ENCODE measurements around the gene ALKBH4.
"Not testable (repeated sequence)": the region's sequence is repeated elsewhere in the genome, so short reads cannot be mapped to it uniquely, and the experiment has no call there.

Gene ALKBH4

DNA sequence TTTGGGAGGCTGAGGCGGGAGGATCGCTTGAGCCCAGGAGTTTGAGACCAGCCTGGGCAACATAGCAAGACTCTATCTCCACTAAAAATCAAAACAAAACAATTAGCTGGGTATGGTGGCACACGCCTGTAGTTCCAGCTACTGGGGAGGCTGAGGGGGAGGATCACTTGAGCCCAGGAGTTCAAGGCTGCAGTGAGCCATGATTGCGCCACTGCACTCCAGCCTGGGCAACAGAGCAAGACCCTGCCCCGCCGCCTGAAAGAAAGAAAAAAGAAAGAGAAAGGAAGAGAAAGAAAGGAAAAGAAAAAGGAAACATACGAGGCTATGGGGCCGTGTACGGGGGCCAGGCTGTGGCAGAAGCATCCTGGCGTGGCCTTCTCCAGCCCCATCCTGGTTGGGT, 9.7 kb downstream of the ALKBH4 start:
- DNase-seq (ENCODE audit: low read depth), result not testable (repeated sequence)

DNA sequence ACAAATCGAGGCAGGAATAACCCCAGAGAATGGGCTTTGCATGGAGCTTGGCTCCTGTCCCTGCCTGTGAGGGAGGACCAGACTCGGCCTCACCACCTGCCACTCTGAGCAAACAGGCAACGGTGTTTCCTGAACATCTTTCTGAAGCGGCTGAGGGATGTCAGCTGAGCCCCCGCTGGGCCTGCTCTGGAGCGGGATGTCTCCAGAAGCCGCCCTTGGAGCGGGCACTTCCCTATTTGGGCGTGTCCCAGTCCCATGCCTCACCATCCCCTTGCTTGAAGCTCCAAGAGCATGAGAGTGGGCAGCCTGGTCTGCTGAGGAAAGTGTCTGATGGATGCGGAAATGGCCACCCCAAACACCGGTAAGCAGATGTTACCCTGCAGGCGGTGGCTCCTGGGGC, 10.2 kb downstream of the ALKBH4 start:
- no peak for DNase-seq (ENCODE audit: low read depth)

DNA sequence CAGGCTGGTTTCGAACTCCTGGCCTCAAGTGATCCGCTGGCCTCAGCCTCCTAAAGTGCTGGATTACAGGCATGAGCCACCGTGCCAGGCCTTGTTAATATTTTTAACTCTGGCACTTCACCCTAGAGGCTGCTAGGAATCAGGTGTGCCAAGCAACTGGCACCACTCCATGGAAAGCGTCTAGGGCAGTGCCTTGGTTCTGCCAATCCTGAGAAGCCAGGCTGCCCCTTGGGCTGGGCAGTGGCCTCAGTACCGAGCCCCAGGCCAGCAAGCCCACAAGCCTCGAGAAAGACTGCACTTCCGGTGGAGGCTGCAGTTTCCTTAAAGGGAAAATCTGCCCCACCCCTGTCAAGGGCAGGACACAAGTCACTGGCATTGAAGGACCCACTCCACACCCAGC, 11.3 kb downstream of the ALKBH4 start:
- no peak for DNase-seq (ENCODE audit: low read depth)

DNA sequence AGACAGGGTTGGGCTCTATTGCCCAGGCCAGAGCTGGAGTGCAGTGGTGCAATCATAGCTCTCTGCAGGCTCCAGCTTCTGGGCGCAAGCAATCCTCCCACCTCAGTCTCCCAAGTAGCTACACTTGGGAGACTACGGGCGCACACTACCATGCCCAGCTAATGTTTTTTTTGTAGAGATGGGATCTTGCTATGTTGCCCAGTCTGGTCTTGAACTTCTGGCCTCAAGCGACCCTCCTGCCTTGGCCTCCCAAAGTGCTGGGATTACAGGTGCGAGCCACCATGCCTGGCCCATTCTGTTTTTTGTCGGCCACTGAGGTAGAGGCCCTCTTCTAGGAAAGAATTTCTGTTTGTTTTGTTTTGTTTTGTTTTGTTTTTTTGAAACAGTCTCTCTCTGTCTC, 12.2 kb downstream of the ALKBH4 start:
- no peak for DNase-seq (ENCODE audit: low read depth)

DNA sequence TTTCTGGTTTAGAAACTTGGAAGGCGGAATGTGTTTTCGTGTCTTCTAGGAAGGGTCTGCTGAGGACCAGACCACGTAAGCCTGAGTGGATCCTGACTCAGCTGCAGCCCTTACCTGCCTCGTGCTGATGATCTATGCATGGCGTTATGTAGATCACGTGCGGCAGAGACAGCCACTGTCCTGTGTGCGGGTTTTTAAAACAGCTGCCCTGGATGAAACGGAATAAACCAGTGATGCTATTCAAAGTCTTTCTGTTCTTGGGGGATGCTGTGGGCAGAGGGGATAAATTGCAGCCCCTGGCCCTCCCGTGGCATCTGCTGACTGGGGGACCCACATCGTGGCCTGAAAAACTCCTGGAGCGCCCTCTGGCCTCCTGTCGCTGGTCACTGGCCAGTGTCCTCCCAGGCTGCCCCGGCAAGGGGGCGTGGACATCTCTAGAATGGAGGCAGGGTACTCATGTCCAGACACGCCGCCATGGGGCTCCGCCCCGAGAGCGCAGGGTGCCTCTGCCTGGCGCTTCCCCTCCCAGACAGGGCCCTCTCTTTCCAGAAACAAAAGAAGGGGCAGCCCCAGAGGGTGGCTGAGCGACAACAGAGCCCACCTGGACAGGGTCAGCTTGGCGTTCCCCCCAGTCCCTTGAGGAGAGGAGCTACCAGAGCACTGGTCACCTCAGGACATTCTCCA, 13.2 kb downstream of the ALKBH4 start:
- no peak for DNase-seq (ENCODE audit: low read depth)

DNA sequence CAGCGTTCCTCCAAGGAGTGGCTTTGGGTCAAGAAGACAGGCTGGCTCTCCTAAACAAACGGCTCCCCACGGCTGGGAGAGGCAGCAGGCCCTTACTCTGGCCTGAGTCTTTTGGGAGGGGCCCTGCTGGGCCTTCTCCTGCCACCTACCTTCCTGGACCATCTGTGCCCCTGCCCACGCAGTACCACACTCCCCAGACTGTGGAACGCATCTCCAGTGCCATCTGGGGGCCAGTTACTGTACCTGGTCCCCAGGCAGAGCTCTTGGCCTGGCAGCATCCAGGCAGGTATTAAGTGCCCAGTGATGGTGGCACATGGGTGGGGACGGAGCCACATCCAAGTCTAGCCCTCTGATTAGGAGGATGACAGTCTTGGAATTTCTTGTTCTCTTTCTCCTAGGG, 14.4 kb downstream of the ALKBH4 start:
- DNase-seq (ENCODE audit: low read depth), result no peak

DNA sequence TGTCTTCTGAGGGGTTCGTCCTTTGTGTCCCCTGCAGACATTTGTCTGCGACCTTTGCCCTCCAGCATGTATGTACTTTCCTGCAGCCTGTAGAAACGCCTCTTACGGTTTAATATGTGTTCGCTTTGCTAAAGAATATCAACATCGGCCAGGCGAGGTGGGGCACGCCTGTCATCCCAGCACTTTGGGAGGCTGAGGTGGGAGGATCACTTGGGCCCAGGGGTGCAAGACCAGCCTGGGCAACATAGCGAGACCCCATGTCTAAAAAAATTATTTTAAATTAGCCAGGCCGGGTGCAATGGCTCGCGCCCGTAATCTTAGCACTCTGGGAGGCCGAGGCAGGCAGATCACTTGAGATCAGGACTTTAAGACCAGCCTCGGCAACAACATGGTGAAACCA, 15.5 kb downstream of the ALKBH4 start:
- no peak for DNase-seq (ENCODE audit: low read depth)

DNA sequence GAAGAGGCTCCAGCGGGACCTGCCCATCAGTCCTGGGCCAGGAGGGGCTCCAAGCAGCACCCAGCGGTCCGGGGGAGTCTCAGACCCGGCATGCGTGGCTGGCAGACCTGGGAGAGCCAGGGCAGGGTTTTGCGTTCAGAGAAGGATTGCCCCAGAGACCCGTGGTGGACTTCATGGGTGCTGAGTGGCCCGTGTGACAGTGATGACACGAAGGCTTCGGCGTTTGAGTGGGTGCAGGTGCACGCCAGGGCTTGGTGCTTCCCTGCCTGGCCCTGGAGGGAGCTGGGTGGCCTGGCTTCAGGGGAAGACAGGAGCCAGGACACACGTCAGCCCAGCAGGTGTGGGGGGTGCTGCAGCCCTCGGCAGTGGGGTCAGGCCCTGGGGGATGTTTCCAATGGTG, 17.4 kb downstream of the ALKBH4 start:
- DNase-seq (ENCODE audit: low read depth), result no peak

DNA sequence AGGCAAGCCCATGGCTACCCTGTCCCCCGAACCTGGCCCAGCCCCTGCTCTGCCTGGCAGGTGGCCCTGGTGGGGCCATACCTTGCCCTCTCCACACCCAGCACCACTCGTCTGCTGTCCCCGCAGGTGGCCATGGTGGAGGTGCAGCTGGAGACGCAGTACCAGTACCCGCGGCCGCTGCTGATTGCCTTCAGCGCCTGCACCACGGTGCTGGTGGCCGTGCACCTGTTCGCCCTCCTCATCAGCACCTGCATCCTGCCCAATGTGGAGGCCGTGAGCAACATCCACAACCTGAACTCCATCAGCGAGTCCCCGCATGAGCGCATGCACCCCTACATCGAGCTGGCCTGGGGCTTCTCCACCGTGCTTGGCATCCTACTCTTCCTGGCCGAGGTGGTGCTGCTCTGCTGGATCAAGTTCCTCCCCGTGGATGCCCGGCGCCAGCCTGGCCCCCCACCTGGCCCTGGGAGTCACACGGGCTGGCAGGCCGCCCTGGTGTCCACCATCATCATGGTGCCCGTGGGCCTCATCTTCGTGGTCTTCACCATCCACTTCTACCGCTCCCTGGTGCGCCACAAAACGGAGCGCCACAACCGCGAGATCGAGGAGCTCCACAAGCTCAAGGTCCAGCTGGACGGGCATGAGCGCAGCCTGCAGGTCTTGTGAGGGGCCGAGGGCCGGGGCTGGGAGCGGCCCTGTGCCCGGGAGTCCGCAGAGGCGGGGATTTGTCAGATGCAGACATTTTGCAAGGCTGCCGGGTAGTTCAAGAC, 18.1 kb downstream of the ALKBH4 start:
- no peak for DNase-seq (ENCODE audit: low read depth)

DNA sequence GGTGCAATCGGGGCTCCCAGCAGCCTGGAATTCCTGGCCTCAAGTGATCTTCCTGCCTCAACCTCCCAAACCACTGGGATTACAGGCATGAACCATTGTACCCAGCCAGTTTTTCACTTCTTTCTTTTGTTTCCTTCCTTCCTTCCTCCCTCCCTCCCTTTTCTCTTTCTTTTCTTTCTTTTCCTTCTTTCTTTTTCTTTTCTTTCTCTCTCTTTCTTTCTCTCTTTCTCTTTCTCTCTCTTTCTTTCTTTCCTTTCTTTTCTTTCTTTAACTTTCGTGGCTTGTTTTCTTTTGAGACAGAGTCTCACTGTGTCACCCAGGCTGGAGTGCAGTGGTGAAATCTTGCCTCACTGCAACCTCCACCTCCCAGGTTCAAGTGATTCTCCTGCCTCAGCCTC, 19.0 kb downstream of the ALKBH4 start:
- DNase-seq (ENCODE audit: low read depth), result no peak

DNA sequence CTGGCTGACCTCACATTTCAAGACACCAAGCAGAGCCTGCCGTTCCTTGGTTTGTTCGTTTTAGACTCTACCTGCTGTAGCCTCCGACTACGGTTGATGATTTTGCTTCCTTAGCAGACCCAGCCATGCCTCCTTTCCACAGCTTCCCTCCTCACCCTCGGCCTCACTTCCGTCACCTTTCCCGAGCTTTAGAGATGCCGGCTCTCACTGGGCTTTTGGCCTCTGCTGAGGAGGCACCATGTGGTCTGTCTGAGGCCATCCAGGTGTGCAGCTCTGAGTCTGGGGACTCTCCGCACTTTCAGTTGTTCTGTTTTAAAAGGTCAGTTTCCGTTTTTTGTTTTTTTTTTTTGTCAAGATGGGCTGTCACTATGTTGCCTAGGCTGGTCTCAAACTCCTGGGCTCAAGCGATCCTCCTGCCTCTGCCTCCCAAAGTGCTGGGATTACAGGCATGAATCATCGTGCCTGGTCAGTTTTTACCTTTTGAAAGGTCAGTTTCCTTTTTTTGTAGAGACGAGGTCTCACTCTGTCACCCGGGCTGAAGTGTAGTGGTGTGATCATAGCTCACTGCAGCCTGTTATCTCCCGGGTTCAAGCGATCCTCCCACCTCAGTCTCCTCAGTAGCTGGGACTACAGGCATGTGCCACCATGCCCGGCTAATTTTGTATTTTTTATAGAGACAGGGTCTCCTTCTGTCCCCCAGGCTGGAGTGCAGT, 19.5 kb downstream of the ALKBH4 start:
- no peak for DNase-seq (ENCODE audit: low read depth)

DNA sequence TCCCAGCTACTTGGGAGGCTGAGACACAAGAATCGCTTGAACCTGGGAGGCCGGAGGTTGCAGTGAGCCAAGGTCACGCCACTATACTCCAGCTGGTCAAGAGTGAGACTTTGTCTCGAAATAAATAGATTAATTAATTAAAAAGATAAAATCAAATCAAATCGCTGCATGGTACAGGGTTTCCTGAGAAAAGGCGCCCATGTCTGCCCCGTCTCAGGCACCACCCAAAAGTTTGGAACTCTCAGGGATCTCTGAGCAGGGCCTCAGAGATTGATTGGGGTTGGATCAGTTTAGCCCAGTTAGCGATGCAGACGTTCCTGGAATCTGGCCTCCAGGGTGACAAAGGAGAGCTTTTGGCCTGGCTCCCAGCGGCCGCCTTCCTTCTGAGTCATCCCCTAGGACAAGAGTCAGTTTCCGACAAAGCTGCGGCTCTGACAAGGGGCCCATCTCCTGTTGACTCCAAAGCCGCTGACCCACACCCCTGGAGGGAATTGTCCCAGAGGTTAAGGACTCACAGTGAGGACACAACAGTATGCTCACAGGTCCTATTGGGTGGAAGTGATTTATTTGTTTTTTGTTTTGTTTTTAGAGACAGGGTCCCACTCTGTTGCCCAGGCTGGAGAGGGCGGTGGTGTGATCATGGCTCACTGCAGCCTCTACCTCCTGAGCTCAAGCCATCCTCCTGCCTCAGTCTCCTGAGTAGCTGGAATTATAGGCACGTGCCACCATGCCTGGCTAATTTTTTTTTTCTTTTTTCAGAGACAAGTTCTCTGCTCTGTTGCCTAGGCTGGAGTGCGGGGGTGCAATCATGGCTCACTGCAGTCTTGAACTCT, 24.5 kb downstream of the ALKBH4 start:
- peak; percentile 44 for DNase-seq (ENCODE audit: low read depth)

DNA sequence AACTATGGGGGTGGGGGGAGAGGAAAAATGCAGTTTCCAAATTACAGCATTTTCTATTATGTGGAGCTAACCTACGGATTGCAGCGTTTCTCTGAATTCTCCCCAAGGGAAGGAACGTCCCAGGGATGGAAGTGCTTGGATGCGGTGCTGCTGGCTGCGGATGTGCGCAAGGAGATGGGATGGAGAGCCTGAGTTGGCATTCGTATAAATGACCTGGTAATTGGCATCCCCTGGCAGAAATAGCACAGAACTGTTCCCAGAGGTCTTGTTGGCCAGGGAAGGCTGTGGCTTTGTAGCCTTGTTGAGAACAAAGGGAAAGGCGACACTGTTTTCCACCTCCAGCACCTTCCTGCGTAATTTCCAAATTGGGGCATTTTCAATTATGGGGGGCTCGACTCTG, 28.5 kb downstream of the ALKBH4 start:
- no peak for DNase-seq (ENCODE audit: low read depth)

DNA sequence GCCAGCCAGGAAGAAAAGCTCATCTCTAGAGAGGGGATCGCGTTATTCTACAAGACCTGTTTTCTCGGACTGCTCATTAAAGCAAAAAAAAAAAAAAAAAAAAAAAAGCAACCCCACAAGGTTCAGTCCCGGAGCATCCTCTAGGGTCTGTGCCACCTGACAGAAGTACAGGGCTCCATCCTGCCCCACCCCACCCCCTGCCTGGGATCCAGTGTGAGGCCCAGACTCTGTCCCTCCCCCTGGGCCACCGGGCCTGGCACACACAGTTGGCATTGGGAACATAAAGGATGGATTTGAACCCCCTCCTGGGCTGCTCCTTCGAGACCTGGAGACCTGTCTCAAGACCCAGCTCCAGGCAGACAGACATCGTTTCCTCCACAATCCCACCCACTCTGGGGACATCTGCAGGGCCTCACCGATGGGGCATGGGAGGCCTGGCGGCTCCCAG, 30.6 kb downstream of the ALKBH4 start:
- DNase-seq (ENCODE audit: low read depth), result no peak

DNA sequence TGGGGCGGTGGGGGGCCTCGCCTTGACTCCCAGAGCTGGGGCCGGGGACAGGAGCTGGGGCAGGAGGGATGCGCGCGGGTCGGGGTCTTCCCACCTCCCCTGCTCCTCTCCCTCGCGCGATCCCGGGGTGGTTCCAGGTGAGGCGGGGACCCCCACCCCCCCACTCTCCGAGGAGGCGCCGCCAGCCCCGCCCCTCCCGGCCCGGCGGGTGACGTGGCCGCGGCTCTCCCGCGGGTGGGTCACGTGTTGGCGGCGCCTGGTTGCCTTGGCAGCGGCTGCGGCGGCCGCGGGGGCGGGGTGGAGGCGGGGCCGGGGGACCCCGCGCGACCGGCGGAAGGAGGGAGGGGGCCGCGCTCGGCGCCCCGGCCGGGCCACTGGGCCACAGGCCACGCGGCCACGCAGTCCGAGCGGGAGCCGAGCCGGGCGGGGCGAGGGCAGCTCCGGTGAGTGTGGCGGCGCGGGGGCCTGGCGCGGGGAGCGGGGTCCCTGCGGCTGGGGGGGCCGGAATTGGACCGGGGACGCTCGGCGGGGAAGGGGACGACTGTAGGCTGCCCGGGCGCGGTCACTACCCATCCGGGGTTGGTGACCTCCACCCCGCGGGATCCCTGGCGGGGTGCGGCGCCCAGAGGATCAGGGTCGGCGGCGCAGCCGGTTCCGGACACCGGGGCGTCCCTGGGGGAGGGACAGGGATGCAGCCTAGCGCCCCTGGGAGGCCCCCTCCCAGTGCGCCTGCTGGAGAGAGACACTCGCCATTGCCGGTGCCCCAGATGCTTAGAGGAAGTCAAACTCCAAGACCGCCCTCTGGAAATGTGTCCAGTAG, 31.2 kb downstream of the ALKBH4 start, which contains the start of gene ORAI2:
ORAI2 (plus strand) TSS at position 357 of the 820 bp plus-strand sequence. CDS start 5,382 bp downstream, outside the sequence.
- no peak for DNase-seq (ENCODE audit: low read depth)

DNA sequence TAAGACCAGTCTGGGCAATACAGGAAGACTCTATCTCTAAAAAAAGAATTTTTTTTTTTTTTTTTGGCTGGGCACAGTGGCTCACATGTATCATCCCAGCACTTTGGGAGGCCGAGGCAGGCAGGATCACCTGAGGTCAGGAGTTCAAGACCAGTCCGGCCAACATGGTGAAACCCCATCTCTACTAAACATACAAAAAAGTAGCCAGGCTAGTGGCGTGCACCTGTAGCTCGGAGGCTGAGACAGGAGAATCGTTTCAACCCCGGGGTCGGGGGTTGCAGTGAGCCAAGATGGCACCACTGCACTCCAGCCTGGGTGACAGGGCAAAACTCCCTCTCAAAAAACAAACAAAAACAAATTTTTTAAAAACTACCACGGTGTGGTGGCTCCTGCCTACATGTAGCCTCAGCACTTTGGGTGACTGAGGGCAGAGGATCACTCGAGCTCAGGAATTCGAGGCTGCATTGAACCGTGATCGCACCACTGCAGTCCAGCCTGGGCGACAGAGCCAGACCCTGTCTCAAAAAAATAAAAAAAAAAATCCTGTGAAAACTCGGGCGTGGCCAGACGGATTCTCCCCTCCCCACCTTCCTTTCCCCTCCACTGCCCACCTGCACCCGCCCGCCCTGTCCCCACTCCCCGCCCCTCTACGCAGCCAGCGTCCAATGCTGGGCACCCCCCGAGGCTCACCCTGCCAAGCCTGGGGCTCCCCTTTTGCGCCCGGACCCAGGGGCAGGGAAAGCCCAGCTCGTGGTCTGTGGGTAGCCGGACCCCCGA, 32.0 kb downstream of the ALKBH4 start:
- no peak for DNase-seq (ENCODE audit: low read depth)

DNA sequence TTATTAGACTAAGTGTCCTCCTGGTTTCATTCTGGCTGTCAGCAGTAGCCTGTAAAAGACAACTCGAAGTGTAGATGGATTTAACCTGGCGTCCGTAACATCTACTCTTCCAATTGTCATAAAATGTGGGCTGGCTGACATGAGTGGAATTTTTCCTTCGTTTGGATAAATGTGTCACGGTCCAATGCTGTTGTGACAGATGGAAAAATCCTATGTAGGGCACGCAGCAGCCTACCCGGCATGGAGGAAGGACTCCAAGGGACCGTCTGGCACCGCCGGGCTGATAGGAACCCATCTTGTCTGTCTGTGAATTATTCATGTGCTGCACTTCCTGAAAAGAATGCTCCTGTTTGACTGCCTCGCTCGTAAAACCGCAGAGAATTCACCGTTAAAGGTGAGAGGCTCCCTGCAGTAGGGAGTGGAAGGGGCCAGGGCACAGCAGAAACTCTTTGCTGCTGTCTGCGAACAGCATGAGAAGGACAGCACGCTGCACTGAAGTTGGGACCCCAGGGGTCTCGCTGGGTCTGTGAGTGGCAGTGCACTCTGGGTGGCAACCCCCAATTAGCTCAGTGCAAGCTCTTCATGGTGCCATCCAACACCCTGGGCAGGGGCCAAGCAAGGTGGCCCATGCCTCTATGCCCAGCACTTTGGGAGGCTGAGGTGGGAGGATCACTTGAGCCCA, 32.9 kb downstream of the ALKBH4 start:
- DNase-seq (ENCODE audit: low read depth), result no peak

DNA sequence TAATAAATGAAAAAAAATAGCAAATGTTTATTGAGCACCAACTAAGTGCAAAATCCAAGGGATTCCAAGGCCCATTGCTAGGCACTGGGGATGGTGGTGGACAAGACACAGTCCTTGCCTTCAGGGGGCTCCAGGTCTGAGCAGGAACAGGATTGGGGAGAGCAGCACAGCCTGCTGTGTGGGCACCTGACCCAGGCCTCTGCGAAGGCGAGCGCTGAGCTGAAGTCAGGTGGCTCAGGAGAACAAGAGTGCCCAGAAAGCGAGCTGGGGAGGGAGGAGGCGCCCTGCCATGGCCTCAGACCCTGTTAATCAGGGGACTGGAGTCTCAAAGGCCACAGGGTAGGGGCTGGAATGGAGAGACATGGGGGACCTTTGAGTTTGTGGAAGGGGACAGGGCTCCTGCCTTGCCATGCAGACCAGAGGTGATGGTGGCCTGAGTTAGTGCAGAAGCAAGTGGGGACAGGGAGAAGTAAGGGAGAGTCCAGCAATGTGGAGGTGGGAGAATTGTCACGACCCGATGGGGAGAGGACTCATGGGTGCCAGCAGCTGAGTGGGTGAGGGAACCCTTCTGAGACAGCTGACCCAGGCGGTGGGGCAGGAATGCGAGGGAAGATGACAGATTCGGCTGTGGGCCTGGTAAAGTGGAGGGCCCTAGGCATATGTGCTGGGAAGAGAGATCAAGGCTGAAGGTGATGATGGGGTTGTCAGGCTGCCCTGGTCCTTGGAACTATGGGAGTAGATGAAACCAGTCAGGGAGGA, 35.3 kb downstream of the ALKBH4 start:
- no peak for DNase-seq (ENCODE audit: low read depth)

DNA sequence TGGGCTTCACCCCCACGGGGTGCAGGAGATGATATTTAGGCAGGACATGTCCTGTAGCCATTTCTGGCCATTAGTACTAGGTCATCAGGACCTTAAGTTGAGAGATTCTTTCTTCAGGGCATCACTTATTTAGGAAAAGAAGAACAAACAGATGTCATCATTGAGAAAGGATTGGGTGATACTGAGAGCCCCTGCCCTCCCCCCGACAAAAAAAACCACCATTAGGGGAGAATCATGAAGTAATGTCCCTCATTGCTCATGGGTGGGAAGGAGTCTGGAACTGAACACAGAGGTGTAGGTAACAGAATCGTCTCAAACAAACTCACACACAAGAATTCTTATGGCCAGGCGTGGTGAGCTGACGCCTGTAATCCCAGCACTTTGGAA, 37.7 kb downstream of the ALKBH4 start:
- no peak for DNase-seq (ENCODE audit: low read depth)

Data from non-pigmented ciliary epithelial cell (primary cell).